ENCODE data around the gene PDK2. TPM values are rescaled to one million over a fixed set of nuclear protein-coding genes. Genes with fewer than 3 reads are reported as not detected.

The PDK2 gene
- total and polyA plus RNA-seq, 10 of the 15 experiments (the other 5 are each of a cell fraction or from before 2014, with no cell fraction given): 0.98 to 22.6 (median 12.3) TPM

DNA sequence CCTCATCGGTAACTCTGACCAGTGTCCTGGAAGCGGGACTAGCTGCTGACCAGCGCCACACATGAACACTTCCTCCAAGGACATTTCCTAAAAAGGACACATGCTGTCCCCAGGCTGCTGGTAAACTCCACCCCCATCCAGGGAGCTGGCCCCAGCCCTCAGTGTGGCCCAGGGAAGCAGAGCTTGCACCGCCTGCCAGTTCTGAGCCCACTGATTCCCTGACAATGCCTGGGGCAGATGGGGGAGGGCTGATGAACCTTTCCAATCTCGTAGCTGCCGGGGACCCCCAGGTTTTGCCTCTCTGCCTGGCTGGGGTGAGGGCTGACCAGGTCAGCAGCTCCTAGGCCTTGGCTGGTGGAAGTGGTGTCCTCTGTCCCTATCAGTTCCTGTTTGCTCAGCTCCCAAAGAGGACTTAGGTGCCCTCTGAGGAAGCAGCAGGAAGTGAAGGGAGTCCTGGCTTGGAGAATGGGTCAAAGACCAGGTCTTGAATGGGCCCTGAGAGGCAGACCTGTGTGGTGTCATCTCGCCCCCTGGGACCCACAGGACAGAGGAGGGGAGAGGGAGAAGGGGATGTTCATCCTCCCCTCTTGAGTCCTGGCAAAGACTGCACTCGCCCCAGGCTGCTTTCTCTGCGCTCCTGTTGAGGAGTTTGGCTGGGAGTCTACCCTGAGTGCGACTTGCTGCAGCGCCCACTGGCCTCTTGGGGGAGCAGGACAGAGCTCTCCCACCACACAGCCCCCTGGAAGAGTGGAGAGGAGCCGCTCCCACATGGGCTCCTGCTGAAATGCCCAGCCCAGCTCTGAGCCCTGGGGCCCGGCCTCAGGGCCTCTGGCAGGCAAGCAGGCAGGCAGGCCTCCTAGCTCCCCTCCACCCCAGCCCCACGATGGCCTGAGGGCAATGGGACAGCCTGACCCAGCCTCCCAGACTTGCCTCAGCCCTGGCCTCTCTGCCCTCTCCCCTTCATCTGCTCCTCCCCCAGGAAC is 16.8 kb downstream of the PDK2 start:
- ChIA-PET POLR2A (no interaction called here), RAD21 (ENCODE audit: unreplicated experiment) (interaction anchor here (1.0 to 1.7 kb wide), 2 partner anchors 18 to 58 kb away, joined by 3 to 7 read pairs; no protein-coding TSS in a partner anchor), SMC1A (ENCODE audit: uncharacterized antibody, unreplicated experiment) (no interaction called here), CTCF (interaction anchor here (1.1 to 2.3 kb wide), 5 partner anchors 18 to 58 kb away, joined by 3 to 8 read pairs (median 5); partner anchors contain the start of gene SAMD14)
- Histone ChIP-seq H3K27ac (ENCODE audit: control insufficient read depth, insufficient read depth) (no peak overlapping the region), H4K20me1 (ENCODE audit: control insufficient read depth, insufficient read depth) (no peaks in the 10 kb centered on the region), H3K4me3 (no peak overlapping the region), H3K4me2 (ENCODE audit: control insufficient read depth, insufficient read depth) (no peak overlapping the region), H3K79me2 (ENCODE audit: control insufficient read depth, insufficient read depth, low read length) (no peaks in the 10 kb centered on the region), H3K9ac (ENCODE audit: control insufficient read depth, insufficient read depth, low read length) (no peak overlapping the region), H2AFZ (ENCODE audit: control insufficient read depth, low read depth, low read length) (no peak overlapping the region), H3K4me1 (ENCODE audit: control insufficient read depth, insufficient read depth, low read length) (no peaks in the 10 kb centered on the region), H3K36me3 (ENCODE audit: control insufficient read depth in 2 of 2, insufficient read depth in 2 of 2, low read length in 1 of 2) (no peaks in the 10 kb centered on the region; a peak in 1 of 4 replicates), H3K27me3 (replicated peaks in 1 of 2; ENCODE audit: control insufficient read depth in 2 of 2, insufficient read depth in 2 of 2, low read length in 1 of 2) (no peaks in the 10 kb centered on the region), H3K9me3 (replicated peaks; ENCODE audit: control insufficient read depth, insufficient read depth, low read length) (no peaks in the 10 kb centered on the region)
- in situ Hi-C loops (cut with MboI): no loop called here
- TF ChIP-seq BACH1 (IDR thresholded peaks at IDR 0.05; ENCODE audit: borderline replicate concordance) (no peak), ZNF217 (IDR thresholded peaks at IDR 0.05) (no peak), NR2C1 (IDR thresholded peaks at IDR 0.05) (no peak), NBN (IDR thresholded peaks at IDR 0.05) (no peak), BRCA1 (IDR thresholded peaks at IDR 0.05; ENCODE audit: low read depth, low read length) (no peak), TAF1 (IDR thresholded peaks at IDR 0.05; ENCODE audit: borderline replicate concordance, low read depth, low read length) (no peak), MEF2A (IDR thresholded peaks at IDR 0.05; ENCODE audit: insufficient read depth, low read depth, low read length) (no peak), SMARCA5 (IDR thresholded peaks at IDR 0.05) (no peak), KLF5 (IDR thresholded peaks at IDR 0.05; ENCODE audit: partially characterized antibody) (no peak)
- TF ChIP-seq, protein P1, sequence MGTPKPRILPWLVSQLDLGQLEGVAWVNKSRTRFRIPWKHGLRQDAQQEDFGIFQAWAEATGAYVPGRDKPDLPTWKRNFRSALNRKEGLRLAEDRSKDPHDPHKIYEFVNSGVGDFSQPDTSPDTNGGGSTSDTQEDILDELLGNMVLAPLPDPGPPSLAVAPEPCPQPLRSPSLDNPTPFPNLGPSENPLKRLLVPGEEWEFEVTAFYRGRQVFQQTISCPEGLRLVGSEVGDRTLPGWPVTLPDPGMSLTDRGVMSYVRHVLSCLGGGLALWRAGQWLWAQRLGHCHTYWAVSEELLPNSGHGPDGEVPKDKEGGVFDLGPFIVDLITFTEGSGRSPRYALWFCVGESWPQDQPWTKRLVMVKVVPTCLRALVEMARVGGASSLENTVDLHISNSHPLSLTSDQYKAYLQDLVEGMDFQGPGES (IDR thresholded peaks at IDR 0.05): no peak
- WGBS (ENCODE audit: insufficient coverage, insufficient replicate concordance, low lambda C conversion rate, missing lambda C conversion rate): 52% methylated on average over 14 of the region's 14 CpGs
- intact Hi-C loops (cut with micrococcal nuclease; ENCODE audit: unreplicated experiment): no loop called here
- DNase-seq (ENCODE audit: low read depth, low spot score) (no peak), ATAC-seq (no peak), FAIRE-seq (no peak)
- no TSS peak for BruUV-seq (replicated peaks)
